Parathyroid adenoma (tissue), 2 donors: ENCODE measurements around the gene EHHADH.
"Not testable (repeated sequence)": the region's sequence is repeated elsewhere in the genome, so short reads cannot be mapped to it uniquely, and the experiment has no call there.

Source experiments
- H2AFZ ChIP-seq: fragments of 300-600 bp; sonication (generic); one replicate; pipeline ENCODE4 v1.7.0; 2017; ENCODE audit warnings: antibody characterized with exemption, mild to moderate bottlenecking
- H3K27ac ChIP-seq: fragments of 300-600 bp; sonication (generic); one replicate; pipeline ENCODE4 v1.7.0; 2017
- H3K27me3 ChIP-seq: fragments of 300-600 bp; sonication (generic); one replicate; pipeline ENCODE4 v1.7.0; 2017; ENCODE audit warnings: low read length; ENCODE audit not compliant: control insufficient read depth, insufficient read depth
- H3K36me3 ChIP-seq: fragments of 300-600 bp; sonication (generic); one replicate; pipeline ENCODE4 v1.7.0; 2017; ENCODE audit warnings: low read length; ENCODE audit not compliant: control insufficient read depth, insufficient read depth
- H3K4me1 ChIP-seq: fragments of 300-600 bp; sonication (generic); one replicate; pipeline ENCODE4 v1.7.0; 2017; ENCODE audit warnings: control low read depth
- H3K4me2 ChIP-seq: fragments of 300-600 bp; sonication (generic); one replicate; pipeline ENCODE4 v1.7.0; 2017; ENCODE audit warnings: low read length
- H3K4me3 ChIP-seq: fragments of 300-600 bp; sonication (generic); one replicate; pipeline ENCODE4 v1.7.0; 2017; ENCODE audit warnings: low read depth, low read length
- H3K79me2 ChIP-seq: fragments of 300-600 bp; sonication (generic); one replicate; pipeline ENCODE4 v1.7.0; 2017; ENCODE audit warnings: control low read depth
- H3K9ac ChIP-seq: fragments of 300-600 bp; sonication (generic); one replicate; pipeline ENCODE4 v1.7.0; 2017; ENCODE audit warnings: mild to moderate bottlenecking
- H3K9me3 ChIP-seq: fragments of 300-600 bp; sonication (generic); one replicate; pipeline ENCODE4 v1.7.0; 2017; ENCODE audit warnings: low read length; ENCODE audit not compliant: control insufficient read depth
- TF ChIP-seq, protein P1 (sequence below): fragments of 300-600 bp; sonication (generic); IDR thresholded peaks from one replicate; pipeline ENCODE4 v1.7.0; 2017; ENCODE audit warnings: antibody characterized with exemption, mild to moderate bottlenecking
- donor health status: primary hyperparathyroidism.

Gene EHHADH

DNA sequence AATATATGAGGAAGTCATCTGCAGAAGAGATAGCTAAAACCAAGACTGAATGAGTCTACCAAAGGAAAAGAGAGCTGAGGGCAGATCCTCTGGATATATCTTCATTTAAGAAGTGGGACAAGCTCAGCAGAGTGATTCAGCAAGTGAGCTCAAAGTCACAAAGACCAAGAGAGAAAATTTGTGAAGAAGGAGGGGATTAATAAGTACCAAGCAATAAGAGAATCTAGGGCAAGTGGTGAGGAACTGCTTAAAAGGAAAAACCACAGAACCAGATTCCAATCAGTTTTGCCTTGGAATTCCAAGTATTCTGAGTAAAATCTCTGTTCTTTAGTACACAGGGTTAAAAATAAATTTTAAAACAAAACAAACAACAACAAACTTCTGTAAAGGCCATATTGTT is 3.6 kb downstream of the EHHADH start:
- Histone ChIP-seq H3K36me3 (no peaks in the 10 kb centered on the region), H3K4me3 (no peak overlapping the region), H3K4me1 (no peaks in the 10 kb centered on the region), H3K79me2 (no peaks in the 10 kb centered on the region), H3K4me2 (no peak overlapping the region), H2AFZ (no peak overlapping the region), H3K27me3 (no peaks in the 10 kb centered on the region), H3K9me3 (no peaks in the 10 kb centered on the region), H3K27ac (no peak overlapping the region), H3K9ac (no peak overlapping the region)
- TF ChIP-seq, protein P1, sequence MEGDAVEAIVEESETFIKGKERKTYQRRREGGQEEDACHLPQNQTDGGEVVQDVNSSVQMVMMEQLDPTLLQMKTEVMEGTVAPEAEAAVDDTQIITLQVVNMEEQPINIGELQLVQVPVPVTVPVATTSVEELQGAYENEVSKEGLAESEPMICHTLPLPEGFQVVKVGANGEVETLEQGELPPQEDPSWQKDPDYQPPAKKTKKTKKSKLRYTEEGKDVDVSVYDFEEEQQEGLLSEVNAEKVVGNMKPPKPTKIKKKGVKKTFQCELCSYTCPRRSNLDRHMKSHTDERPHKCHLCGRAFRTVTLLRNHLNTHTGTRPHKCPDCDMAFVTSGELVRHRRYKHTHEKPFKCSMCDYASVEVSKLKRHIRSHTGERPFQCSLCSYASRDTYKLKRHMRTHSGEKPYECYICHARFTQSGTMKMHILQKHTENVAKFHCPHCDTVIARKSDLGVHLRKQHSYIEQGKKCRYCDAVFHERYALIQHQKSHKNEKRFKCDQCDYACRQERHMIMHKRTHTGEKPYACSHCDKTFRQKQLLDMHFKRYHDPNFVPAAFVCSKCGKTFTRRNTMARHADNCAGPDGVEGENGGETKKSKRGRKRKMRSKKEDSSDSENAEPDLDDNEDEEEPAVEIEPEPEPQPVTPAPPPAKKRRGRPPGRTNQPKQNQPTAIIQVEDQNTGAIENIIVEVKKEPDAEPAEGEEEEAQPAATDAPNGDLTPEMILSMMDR, result no peak

DNA sequence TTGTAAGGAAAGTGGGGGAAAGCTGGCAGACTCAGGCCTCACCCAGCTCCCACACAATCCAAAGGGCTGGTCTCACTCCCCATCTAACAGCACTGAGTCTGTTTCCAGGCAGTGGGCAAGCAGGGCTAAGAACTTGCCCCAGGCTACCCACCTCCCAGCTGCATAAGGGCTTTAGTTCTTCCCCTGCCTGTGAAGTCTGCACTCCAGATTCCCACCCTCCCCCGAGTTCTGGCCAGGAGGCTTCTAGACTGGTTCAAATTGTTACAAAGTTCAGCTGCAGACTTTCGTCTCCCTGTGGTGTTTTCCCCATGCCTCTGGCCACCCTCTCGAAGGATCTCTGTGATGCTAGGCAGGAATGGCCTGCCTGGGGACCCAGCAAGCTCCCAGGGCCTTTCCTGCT is 11.2 kb downstream of the EHHADH start:
- Histone ChIP-seq H3K9me3 (no peaks in the 10 kb centered on the region), H3K36me3 (no peaks in the 10 kb centered on the region), H3K9ac (no peak overlapping the region), H3K4me1 (no peaks in the 10 kb centered on the region), H3K27me3 (no peaks in the 10 kb centered on the region), H3K79me2 (no peaks in the 10 kb centered on the region), H3K4me2 (no peak overlapping the region), H3K4me3 (no peak overlapping the region), H2AFZ (no peak overlapping the region), H3K27ac (no peak overlapping the region)
- TF ChIP-seq, protein P1, result no peak

- no peak overlapping the region for H3K4me2 ChIP-seq
- no peaks in the 10 kb centered on the region for H3K79me2 ChIP-seq
- H2AFZ ChIP-seq, result no peak overlapping the region
- TF ChIP-seq, protein P1, result no peak
- H3K4me1 ChIP-seq, result no peaks in the 10 kb centered on the region
- no peak overlapping the region for H3K9ac ChIP-seq
- no peaks in the 10 kb centered on the region for H3K27me3 ChIP-seq
- H3K27ac ChIP-seq, result no peak overlapping the region
- H3K9me3 ChIP-seq, result no peaks in the 10 kb centered on the region
- no peak overlapping the region for H3K4me3 ChIP-seq
- no peaks in the 10 kb centered on the region for H3K36me3 ChIP-seq
Observed at GRCh38 chr3:185236969-185237368, 16.9 kb downstream of the EHHADH start.

DNA sequence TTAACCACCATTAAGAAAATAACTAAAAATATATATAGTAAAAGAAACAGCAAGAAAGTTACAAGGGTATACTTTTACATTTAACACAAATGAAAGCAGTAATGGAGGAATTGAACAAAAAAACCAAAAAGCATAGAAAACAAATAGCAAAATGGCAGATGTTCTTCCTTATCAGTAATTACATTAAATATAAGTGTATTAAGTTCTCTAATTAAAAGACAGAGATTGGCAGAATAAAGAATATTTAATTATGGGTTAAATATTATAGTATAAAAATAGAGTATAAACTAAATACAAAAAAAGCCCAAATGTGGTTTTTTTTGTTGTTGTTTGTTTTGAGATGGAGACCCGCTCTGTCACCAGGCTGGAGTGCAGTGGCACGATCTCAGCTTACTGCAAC is 20.5 kb downstream of the EHHADH start:
- Histone ChIP-seq H3K9me3 (no peaks in the 10 kb centered on the region), H3K4me3 (no peak overlapping the region), H3K79me2 (no peaks in the 10 kb centered on the region), H3K4me1 (no peaks in the 10 kb centered on the region), H2AFZ (no peak overlapping the region), H3K36me3 (no peaks in the 10 kb centered on the region), H3K9ac (no peak overlapping the region), H3K27ac (no peak overlapping the region), H3K4me2 (no peak overlapping the region), H3K27me3 (no peaks in the 10 kb centered on the region)
- TF ChIP-seq, protein P1, result no peak

DNA sequence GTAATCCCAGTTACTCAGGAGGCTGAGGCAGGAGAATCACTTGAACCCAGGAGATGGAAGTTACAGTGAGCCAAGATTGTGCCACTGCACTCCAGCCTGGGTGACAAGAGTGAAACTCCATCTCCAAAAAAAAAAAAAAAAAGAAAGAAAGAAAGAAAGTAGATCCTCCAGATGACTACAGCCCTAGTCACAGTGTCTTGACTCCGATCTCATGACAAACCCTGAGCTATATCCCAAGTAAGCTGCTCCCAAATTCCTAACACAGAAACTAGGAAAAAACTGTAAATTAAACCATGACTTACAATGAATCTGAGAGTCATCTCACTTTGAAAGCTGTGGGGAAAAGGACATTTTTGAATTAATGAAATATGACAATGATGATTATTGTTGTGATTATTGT is 27.3 kb downstream of the EHHADH start:
- not testable (repeated sequence) for H3K4me2 ChIP-seq, H3K27me3 ChIP-seq, H3K4me1 ChIP-seq, H3K9me3 ChIP-seq, H3K4me3 ChIP-seq, H3K36me3 ChIP-seq, H3K9ac ChIP-seq, H3K27ac ChIP-seq, H3K79me2 ChIP-seq, H2AFZ ChIP-seq
